ENCODE measurements around the gene CDH23.

- TF ChIP-seq TARDBP (IDR thresholded peaks at IDR 0.05): no peak
- no peak for TF ChIP-seq HDGF (IDR thresholded peaks at IDR 0.05; ENCODE audit: borderline replicate concordance)
- TF ChIP-seq NFRKB (IDR thresholded peaks at IDR 0.05): no peak
- no peak for TF ChIP-seq FOXK2 (IDR thresholded peaks at IDR 0.05)
- TF ChIP-seq ZNF384 (IDR thresholded peaks at IDR 0.05): no peak
- no peak for TF ChIP-seq CTBP1 (IDR thresholded peaks at IDR 0.05; ENCODE audit: borderline replicate concordance)
- TF ChIP-seq BHLHE40 (IDR thresholded peaks at IDR 0.05; ENCODE audit: borderline replicate concordance): no peak
- TF ChIP-seq FOXA1 (IDR thresholded peaks at IDR 0.05): no peak
- no peak for TF ChIP-seq LEF1 (IDR thresholded peaks at IDR 0.05; ENCODE audit: borderline replicate concordance)
- TF ChIP-seq FOXM1 (IDR thresholded peaks at IDR 0.05; ENCODE audit: borderline replicate concordance): no peak
- no peak for TF ChIP-seq SP1 (IDR thresholded peaks at IDR 0.05)
- no peak for TF ChIP-seq SUZ12 (IDR thresholded peaks at IDR 0.05)
- no peak for TF ChIP-seq ELF4 (IDR thresholded peaks at IDR 0.05)
Measured at GRCh38 chr10:71434760-71435394, 38.2 kb downstream of the CDH23 start.

Data from HEK293T (cell line).